Caco-2 (cell line): ENCODE measurements around the gene NKX3-2. TPM values are rescaled to one million over a fixed set of nuclear protein-coding genes. Genes with fewer than 3 reads are reported as not detected.

Source experiments
- BruUV-seq: library from RNA; stranded (reverse); fragments of 400-500 nt; replicated peaks from 2 replicates; lab custom pipeline; 2021; lab: Mats Ljungman, UMichigan
- CTCF ChIA-PET: fragments of 300-600 bp; sonication (Branson Sonifier 250); formaldehyde crosslinking; loops from one replicate; lab custom pipeline; 2022; ENCODE audit warnings: antibody characterized with exemption; lab: Charles Lee
- POLR2A ChIA-PET: fragments of 300-600 bp; sonication (Branson Sonifier 250); formaldehyde crosslinking; loops from one replicate; lab custom pipeline; 2022; ENCODE audit warnings: antibody characterized with exemption; lab: Charles Lee
- DNase-seq, 2 experiments: peaks; one replicate each; pipeline versions ENCODE4 v3.0.0 to v3.0.0-alpha.2; 2020 to 2022
- H3K27me3 ChIP-seq: replicated peaks from 2 replicates; pipeline ENCODE4 v1.6.0; 2011; ENCODE audit warnings: low read length; ENCODE audit not compliant: control insufficient read depth, insufficient read depth
- H3K36me3 ChIP-seq: 2 replicates; pipeline ENCODE4 v1.5.1; 2011; ENCODE audit warnings: low read length; ENCODE audit not compliant: control insufficient read depth, insufficient read depth
- H3K4me1 ChIP-seq: fragments of 250-450 bp; sonication (Bioruptor Pico); 2 replicates; pipeline ENCODE4 v1.5.1; 2020; ENCODE audit warnings: mild to moderate bottlenecking
- H3K4me3 ChIP-seq: 2 replicates; pipeline ENCODE4 v1.5.1; 2011; ENCODE audit warnings: low read depth, mild to moderate bottlenecking, control low read depth, low read length
- H3K9me3 ChIP-seq: fragments of 250-450 bp; sonication (Bioruptor Pico); 2 replicates; pipeline ENCODE4 v1.5.1; 2020; ENCODE audit warnings: mild to moderate bottlenecking, moderate library complexity
- H3K27ac Mint-ChIP-seq: one replicate; pipeline ENCODE4 v1.8.0; 2022; ENCODE audit warnings: mixed read lengths; ENCODE audit not compliant: unreplicated experiment
- H3K27me3 Mint-ChIP-seq: one replicate; pipeline ENCODE4 v1.8.0; 2022; ENCODE audit warnings: mixed read lengths; ENCODE audit not compliant: insufficient read depth, unreplicated experiment
- H3K36me3 Mint-ChIP-seq: one replicate; pipeline ENCODE4 v1.8.0; 2022; ENCODE audit warnings: mild to moderate bottlenecking, mixed read lengths; ENCODE audit not compliant: insufficient read depth, unreplicated experiment
- H3K4me1 Mint-ChIP-seq: one replicate; pipeline ENCODE4 v1.8.0; 2022; ENCODE audit warnings: low read depth, mixed read lengths; ENCODE audit not compliant: unreplicated experiment
- H3K4me3 Mint-ChIP-seq: one replicate; pipeline ENCODE4 v1.8.0; 2022; ENCODE audit warnings: mild to moderate bottlenecking, moderate library complexity, mixed read lengths; ENCODE audit not compliant: unreplicated experiment
- H3K9me3 Mint-ChIP-seq: one replicate; pipeline ENCODE4 v1.8.0; 2022; ENCODE audit warnings: mixed read lengths; ENCODE audit not compliant: unreplicated experiment
- intact Hi-C: fragments of 100-400 bp; cut with micrococcal nuclease; formaldehyde crosslinking; loops from one replicate; pipeline ENCODE4 v1.10.0; 2022; ENCODE audit not compliant: unreplicated experiment
- total RNA-seq: library from RNA; stranded (reverse); gene quantifications from 2 replicates; pipeline ENCODE4 v1.2.3, GENCODE V29; 2022
- TF ChIP-seq, protein P1 (sequence below), 2 experiments: fragments of 200-600 bp in 1 of 2; IDR thresholded peaks; 1 replicate in 1 of 2; 2 replicates in 1 of 2; pipeline versions ENCODE4 v1.5.1 to v1.8.0; 2011 to 2022; ENCODE audit warnings: antibody characterized with exemption in 1 of 2, control low read depth in 1 of 2, inconsistent platforms in 1 of 2, low read depth in 1 of 2, low read length in 1 of 2, mild to moderate bottlenecking in 1 of 2, moderate library complexity in 1 of 2; ENCODE audit not compliant: insufficient read depth in 1 of 2, severe bottlenecking in 1 of 2, unreplicated experiment in 1 of 2

Gene NKX3-2
- total RNA-seq, 1 experiment from 2014 or later = 2.4 TPM

DNA sequence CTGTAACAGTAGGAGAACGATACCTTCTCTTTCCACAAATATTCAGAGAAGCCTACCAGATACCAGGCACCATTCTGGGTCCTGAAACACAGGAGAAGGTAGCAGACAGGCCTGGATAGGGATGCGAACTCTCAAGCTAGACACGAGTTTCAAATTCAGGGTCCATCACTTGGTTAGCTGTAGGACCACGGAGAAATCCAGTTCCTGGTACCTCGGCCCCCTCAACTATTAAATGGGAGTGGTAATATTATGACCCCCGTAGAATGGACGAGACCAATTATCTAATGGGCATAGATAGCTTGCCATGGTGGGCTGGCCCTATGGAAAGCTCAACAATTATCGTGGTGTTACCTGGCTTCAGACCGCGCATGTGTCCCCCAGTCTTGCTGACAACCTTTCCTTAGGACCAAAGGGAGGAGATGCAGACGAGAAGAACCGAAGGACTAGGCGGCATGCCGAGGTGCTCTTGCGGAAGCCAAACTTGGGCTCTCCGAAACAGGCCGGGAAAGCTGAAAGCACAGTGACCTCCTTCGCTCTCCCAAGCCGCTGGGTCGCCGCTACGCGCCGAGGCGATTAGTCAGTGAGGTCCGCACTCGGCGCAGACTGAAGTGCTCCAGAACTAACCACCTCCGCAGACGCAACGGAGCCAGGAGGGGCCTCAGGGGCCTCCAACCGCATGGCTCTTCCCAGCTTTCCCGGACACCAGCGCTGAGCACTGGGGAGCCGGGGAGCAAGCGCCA lies 19.6 kb downstream of the NKX3-2 start:
- Histone ChIP-seq H3K4me3 (no peak overlapping the region), H3K36me3 (no peaks in the 10 kb centered on the region), H3K9me3 (no peaks in the 10 kb centered on the region), H3K4me1 (no peaks in the 10 kb centered on the region), H3K27me3 (no peaks in the 10 kb centered on the region)
- BruUV-seq = no TSS peak
- Mint-ChIP-seq H3K4me3 (no peak overlapping the region), H3K27me3 (no peaks in the 10 kb centered on the region), H3K27ac (no peak overlapping the region), H3K4me1 (no peaks in the 10 kb centered on the region), H3K36me3 (no peaks in the 10 kb centered on the region), H3K9me3 (no peaks in the 10 kb centered on the region)
- ChIA-PET POLR2A (no interaction called here), CTCF (no interaction called here)
- TF ChIP-seq, protein P1, sequence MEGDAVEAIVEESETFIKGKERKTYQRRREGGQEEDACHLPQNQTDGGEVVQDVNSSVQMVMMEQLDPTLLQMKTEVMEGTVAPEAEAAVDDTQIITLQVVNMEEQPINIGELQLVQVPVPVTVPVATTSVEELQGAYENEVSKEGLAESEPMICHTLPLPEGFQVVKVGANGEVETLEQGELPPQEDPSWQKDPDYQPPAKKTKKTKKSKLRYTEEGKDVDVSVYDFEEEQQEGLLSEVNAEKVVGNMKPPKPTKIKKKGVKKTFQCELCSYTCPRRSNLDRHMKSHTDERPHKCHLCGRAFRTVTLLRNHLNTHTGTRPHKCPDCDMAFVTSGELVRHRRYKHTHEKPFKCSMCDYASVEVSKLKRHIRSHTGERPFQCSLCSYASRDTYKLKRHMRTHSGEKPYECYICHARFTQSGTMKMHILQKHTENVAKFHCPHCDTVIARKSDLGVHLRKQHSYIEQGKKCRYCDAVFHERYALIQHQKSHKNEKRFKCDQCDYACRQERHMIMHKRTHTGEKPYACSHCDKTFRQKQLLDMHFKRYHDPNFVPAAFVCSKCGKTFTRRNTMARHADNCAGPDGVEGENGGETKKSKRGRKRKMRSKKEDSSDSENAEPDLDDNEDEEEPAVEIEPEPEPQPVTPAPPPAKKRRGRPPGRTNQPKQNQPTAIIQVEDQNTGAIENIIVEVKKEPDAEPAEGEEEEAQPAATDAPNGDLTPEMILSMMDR (IDR thresholded peaks at IDR 0.05; ENCODE audit: insufficient read depth in 1 of 2, low read depth in 1 of 2, low read length in 1 of 2, severe bottlenecking in 1 of 2, unreplicated experiment in 1 of 2) = no peak
- DNase-seq = no peak
- intact Hi-C loops = no loop called here

GRCh38 chr4:13523591-13524503 lies 20.5 kb downstream of the NKX3-2 start:
- no peaks in the 10 kb centered on the region for H3K27me3 ChIP-seq
- POLR2A ChIA-PET = no interaction called here
- H3K4me1 Mint-ChIP-seq = no peaks in the 10 kb centered on the region
- H3K9me3 Mint-ChIP-seq = no peaks in the 10 kb centered on the region
- H3K4me3 Mint-ChIP-seq = no peak overlapping the region
- H3K36me3 Mint-ChIP-seq = no peaks in the 10 kb centered on the region
- BruUV-seq = no TSS peak
- H3K36me3 ChIP-seq = no peaks in the 10 kb centered on the region
- H3K4me3 ChIP-seq = no peak overlapping the region
- H3K27me3 Mint-ChIP-seq = no peaks in the 10 kb centered on the region
- no peaks in the 10 kb centered on the region for H3K9me3 ChIP-seq
- TF ChIP-seq, protein P1 (IDR thresholded peaks at IDR 0.05; ENCODE audit: insufficient read depth in 1 of 2, low read depth in 1 of 2, low read length in 1 of 2, severe bottlenecking in 1 of 2, unreplicated experiment in 1 of 2) = no peak
- H3K27ac Mint-ChIP-seq = no peak overlapping the region
- DNase-seq = no peak
- H3K4me1 ChIP-seq = no peaks in the 10 kb centered on the region
- intact Hi-C loops = no loop called here
- CTCF ChIA-PET = no interaction called here

- no TSS peak for BruUV-seq
- CTCF ChIA-PET = no interaction called here
- no peaks in the 10 kb centered on the region for H3K27me3 ChIP-seq
Observed at GRCh38 chr4:13523105-13523477, 21.2 kb downstream of the NKX3-2 start.

More at GRCh38 chr4:13523105-13523477, 21.2 kb downstream of the NKX3-2 start:
- Mint-ChIP-seq H3K4me3 (no peak overlapping the region), H3K4me1 (no peaks in the 10 kb centered on the region), H3K9me3 (no peaks in the 10 kb centered on the region), H3K27me3 (no peaks in the 10 kb centered on the region), H3K27ac (no peak overlapping the region), H3K36me3 (no peaks in the 10 kb centered on the region)
- intact Hi-C loops = no loop called here
- TF ChIP-seq, protein P1 (IDR thresholded peaks at IDR 0.05; ENCODE audit: insufficient read depth in 1 of 2, low read depth in 1 of 2, low read length in 1 of 2, severe bottlenecking in 1 of 2, unreplicated experiment in 1 of 2) = no peak
- Histone ChIP-seq H3K9me3 (no peaks in the 10 kb centered on the region), H3K36me3 (no peaks in the 10 kb centered on the region), H3K4me1 (no peaks in the 10 kb centered on the region), H3K4me3 (no peak overlapping the region)
- DNase-seq = no peak
- POLR2A ChIA-PET = no interaction called here
